Mesodermal cell (in vitro differentiated cells): ENCODE data around the gene STK4.

Source experiments
- H3K27ac ChIP-seq: 2 replicates; pipeline ENCODE4 v1.7.0; 2013; ENCODE audit warnings: mild to moderate bottlenecking, low read depth, low read length, moderate library complexity; ENCODE audit not compliant: severe bottlenecking
- H3K36me3 ChIP-seq: 2 replicates; pipeline ENCODE4 v1.7.1; 2013; ENCODE audit warnings: mild to moderate bottlenecking, low read length, moderate library complexity; ENCODE audit not compliant: control insufficient read depth, insufficient read depth
- H3K4me1 ChIP-seq: one replicate; pipeline ENCODE4 v1.7.1; 2013; ENCODE audit warnings: mild to moderate bottlenecking, low read length; ENCODE audit not compliant: insufficient read depth, control insufficient read depth, poor library complexity, severe bottlenecking
- H3K4me3 ChIP-seq: 2 replicates; pipeline ENCODE4 v1.7.0; 2013; ENCODE audit warnings: low read length, control low read depth, mild to moderate bottlenecking; ENCODE audit not compliant: insufficient read depth, poor library complexity, severe bottlenecking; ENCODE audit errors: extremely low read depth
- H3K9me3 ChIP-seq: 2 replicates; pipeline ENCODE4 v1.7.1; 2013; ENCODE audit warnings: mild to moderate bottlenecking, low read length, moderate library complexity; ENCODE audit not compliant: control insufficient read depth
- WGBS, 2 experiments: methylation state at CpG; one replicate each; pipeline ENCODE4 v1.1.5; 2013; ENCODE audit warnings: missing lambda C conversion rate in 2 of 2; ENCODE audit not compliant: insufficient coverage in 2 of 2; 5-methylcytosine and 5-hydroxymethylcytosine counted together

Gene STK4

DNA sequence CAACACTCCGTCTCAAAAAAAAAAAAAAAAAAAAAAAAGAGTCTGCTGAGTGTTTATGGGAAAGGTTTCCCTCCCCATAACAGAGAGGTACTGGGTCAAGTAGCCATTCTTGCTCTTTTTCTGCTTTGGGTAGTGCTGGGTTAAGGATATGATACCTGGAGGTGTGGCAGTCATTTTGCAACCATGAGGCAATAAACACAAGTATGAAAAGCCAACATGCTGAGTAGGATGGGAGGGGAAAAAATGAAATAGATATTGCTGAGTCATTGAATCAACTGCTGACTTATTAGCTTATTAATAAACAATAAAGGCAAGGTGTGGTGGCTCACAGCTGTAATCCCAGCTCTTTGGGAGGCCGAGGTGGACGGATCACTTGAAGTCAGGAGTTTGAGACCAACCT lies 3.8 kb upstream of the STK4 start:
- 80 to 100% methylated on average over 1 to 2 of the region's 3 CpGs for WGBS, 2 experiments
- peaks cover 22% of the 10 kb centered on the region for H3K4me1 ChIP-seq

DNA sequence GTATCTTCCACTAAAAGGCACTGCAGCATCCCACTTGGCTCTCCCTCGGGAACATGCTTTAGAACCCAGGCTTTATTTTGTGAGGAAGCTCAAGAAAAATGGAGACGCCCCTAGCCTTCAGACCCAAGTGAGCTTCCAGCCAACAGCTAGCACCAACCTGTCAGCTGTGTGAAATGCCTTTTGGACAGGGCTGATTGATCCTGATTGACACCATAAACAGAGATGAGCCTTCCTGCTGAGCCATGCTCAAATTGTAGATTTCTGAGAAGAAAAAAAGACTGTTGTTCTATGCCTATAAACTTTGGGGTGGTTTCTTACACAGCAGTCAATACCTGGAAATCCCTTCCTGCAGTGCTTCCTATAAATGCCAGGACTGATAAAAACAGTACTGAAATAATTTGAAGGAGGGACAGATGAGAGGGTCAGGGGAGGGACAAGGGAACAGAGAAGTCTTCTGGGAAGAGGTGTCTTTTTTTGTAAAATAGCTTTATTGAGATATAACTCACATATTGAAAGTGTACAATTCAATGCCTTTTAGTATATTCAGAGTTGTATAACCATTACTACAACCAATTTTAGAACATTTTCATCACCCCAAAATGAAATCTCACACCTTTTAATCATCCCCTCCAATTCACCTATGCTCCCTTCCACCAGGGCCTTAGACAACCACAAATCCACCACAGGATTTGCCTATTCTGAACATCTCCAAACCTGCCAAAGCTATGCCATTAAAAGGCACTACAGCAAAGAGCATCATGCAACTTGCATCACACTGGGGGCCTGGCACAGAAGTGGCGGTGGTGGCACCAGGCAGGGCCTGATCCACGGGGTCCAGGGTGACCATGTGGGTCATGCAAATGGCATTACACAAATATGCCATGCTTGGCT lies 2.7 kb upstream of the STK4 start:
- Histone ChIP-seq H3K27ac (no peak overlapping the region), H3K4me3 (no peak overlapping the region), H3K36me3 (peaks cover 4% of the 10 kb centered on the region), H3K4me1 (peaks cover 22% of the 10 kb centered on the region), H3K9me3 (peaks cover 7% of the 10 kb centered on the region)
- 92 to 93% methylated on average over 3 to 4 of the region's 4 CpGs for WGBS, 2 experiments

More for the DNA sequence above, 3.8 kb upstream of the STK4 start:
- H3K9me3 ChIP-seq = peaks cover 7% of the 10 kb centered on the region
- H3K27ac ChIP-seq = no peak overlapping the region
- peaks cover 15% of the 10 kb centered on the region for H3K36me3 ChIP-seq
- no peak overlapping the region for H3K4me3 ChIP-seq

DNA sequence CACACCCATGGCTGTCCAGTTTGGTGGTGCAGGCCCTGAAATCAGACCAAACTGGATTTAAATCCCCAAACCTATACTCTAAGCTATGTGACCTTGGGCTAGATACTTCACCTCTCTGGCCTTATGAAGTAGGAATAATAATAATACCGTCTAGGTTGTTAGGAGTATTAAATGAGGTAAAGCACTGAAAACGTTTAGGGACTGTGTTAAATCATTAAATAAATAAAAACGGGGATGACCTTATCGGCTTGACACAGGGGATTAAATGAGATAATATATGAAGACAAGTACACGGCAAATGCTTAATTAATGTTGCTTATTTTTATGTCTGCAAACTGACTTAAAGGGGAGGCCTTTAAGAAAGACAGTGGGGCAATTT lies 672 bp upstream of the STK4 start:
- peaks cover 7% of the 10 kb centered on the region for H3K9me3 ChIP-seq
- WGBS, 2 experiments = 79 to 80% methylated on average over 5 of the region's 5 CpGs
- peaks cover 27% of the 10 kb centered on the region for H3K4me1 ChIP-seq
- H3K4me3 ChIP-seq = peak overlapping the region; percentile 70
- H3K36me3 ChIP-seq = no peaks in the 10 kb centered on the region
- peak overlapping the region; percentile 48 for H3K27ac ChIP-seq

DNA sequence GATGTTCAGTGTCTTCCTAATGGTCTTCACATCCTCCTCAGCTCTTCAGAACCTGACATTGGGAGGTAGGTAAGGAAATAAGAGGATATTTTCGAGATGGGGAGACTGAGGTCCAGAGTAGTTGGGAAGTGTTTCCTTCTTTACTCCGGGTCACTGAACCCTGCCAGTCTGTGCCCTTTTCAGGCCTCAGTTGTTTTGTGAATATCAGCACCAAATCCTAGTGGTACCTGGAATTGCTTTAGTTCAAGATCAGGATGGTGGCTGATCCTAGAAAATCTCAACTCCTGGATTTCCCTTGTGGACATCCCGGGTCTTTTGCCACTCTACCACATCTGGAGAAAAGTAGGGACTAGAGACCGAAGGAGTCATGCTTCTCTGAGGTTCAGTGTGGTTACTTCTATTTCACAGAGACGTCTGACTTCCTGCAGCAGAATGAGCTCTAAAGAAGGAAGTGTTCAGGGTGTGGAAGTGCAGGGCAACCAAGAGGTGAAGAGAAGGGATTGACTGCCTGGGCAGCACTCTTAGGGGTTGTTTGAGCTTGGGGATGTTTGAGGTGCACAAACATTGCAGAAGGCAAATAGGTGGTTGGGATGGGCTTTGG lies 995 bp downstream of the STK4 start:
- Histone ChIP-seq H3K27ac (no peak overlapping the region), H3K4me3 (peak overlapping the region; percentile 70), H3K36me3 (peaks cover 9% of the 10 kb centered on the region), H3K4me1 (peaks cover 19% of the 10 kb centered on the region), H3K9me3 (peaks cover 7% of the 10 kb centered on the region)
- 57 to 58% methylated on average over 5 of the region's 5 CpGs for WGBS, 2 experiments

DNA sequence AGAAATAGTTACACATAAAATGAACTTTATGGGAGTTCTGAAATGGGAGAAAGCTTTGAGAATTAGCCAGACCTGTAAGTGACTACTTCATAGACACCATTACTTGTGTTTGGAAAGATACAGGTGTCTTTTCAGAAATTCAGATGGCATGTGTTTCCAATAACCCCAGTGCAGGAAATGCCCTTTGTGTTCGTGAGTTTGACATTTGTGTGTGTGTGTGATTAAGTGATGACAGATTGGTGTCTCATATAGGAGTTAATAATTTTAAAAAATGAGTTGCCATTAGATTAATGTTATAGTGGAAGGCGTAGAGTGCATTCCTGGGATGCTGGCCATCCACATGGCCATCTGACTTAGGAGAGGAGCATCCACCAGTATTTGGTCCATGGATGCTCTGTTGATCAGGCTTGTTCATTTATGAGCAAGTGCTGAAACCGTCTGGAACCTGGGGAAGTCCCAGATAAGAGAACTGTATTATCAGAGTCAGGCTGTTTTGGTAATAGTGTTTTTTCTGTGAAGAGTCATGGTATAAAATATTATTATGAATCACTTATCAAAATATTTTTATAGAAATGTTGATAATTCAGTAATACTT lies 3.1 kb downstream of the STK4 start:
- no peak overlapping the region for H3K4me3 ChIP-seq
- H3K27ac ChIP-seq = no peak overlapping the region
- peaks cover 29% of the 10 kb centered on the region for H3K36me3 ChIP-seq
- peaks cover 19% of the 10 kb centered on the region for H3K4me1 ChIP-seq
- no peaks in the 10 kb centered on the region for H3K9me3 ChIP-seq
- 94 to 96% methylated on average over 2 of the region's 3 CpGs for WGBS, 2 experiments

DNA sequence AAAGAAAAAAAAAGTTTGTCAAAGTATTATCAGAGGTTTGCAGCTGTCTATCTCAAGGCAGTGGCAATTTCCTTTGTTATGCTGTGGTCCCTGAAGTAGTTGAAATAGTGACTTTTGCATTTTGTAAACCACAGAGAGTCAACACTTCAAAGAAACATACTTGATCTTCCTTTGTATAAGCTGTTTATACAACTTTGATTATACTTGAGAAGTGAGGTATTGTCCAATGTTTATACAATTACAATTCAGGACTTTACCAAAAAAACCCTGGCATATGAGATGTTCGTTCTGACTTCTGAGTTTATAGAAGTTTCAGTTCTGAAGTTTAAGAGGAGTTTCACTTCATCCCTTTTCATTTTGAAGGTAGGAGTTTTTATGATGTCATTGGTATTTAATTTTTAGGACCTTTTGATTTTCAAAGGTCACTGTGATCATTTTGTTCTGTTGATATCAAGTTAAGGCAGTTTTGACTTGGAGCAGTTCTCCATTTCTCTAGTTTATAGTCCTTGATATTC lies 4.0 kb downstream of the STK4 start:
- no CpG with 5 or more reads among the region's 1 CpG for whole genome bisulfite sequencing, 2 experiments

DNA sequence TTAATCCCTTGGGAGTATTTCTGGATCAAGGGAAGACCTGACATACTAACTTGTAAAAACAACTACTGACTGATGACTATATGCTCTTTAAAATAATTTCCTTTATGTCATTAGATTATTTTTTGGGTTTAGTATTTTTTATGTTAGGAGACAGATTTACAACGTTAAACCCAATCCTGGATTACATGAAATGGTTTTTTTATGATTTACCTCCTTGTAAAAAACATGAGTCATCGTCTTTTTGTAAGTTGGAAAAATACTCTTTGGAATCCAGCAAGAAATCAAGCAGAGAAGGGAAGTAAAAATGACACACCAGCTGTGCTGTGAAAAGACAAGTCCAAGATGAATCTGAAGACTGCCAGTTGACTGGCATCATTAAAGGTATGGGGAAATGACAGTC lies 6.7 kb downstream of the STK4 start:
- 100% methylated on average over 1 of the region's 2 CpGs for WGBS, 2 experiments
- Histone ChIP-seq H3K9me3 (no peaks in the 10 kb centered on the region), H3K36me3 (peaks cover 52% of the 10 kb centered on the region), H3K27ac (no peak overlapping the region), H3K4me3 (no peak overlapping the region), H3K4me1 (peaks cover 16% of the 10 kb centered on the region)

More for the DNA sequence above, 4.0 kb downstream of the STK4 start:
- no peak overlapping the region for H3K4me3 ChIP-seq
- H3K4me1 ChIP-seq = peaks cover 19% of the 10 kb centered on the region
- no peak overlapping the region for H3K27ac ChIP-seq
- H3K36me3 ChIP-seq = peaks cover 38% of the 10 kb centered on the region
- H3K9me3 ChIP-seq = no peaks in the 10 kb centered on the region

DNA sequence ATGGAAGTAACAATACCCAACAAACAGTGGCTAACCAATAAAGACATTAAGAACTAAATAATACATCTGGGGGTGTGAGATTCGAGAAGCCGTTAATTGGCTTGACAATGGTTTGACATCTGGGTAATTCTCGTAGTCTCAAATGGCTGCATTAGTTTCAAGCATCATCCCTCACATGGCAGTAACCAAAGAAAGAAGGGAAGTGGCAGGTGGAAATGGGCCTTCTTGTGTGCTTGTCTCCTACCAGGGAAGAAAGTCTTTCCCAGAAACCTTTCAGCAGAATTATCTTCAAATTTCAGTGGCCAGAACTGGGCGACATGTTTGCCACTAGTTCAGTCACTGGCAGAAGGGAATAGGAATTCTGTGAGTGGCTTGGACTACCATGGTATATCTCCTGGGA lies 10.4 kb downstream of the STK4 start:
- peaks cover 78% of the 10 kb centered on the region for H3K36me3 ChIP-seq
- no peak overlapping the region for H3K27ac ChIP-seq
- no peaks in the 10 kb centered on the region for H3K9me3 ChIP-seq
- H3K4me1 ChIP-seq = peaks cover 10% of the 10 kb centered on the region
- WGBS, 2 experiments = 87 to 90% methylated on average over 2 to 3 of the region's 4 CpGs
- no peak overlapping the region for H3K4me3 ChIP-seq

DNA sequence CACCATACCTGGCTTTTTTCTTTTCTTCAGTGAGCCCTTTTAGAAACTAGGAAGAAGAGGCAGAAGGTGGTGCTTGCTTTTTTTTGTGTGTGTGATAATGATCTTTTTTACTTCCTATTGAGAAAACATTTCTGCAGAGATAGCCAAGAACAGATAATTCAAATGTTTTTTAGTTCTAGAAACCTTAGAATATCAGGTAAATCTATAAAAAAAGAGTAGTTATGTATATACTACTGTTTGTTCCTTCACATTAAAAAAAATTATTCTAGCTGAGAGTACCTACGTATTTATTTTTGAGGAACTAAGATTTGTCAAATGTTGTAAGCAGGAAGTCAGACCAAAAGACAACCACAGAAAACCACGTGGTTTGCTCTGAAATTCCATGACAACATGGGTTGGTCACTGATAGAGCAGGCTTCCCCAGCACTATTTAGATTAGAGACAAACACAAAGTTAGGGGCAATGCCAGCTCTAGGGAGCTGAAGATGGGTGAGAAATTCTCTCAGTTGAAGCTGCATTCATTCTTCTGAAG lies 12.8 kb downstream of the STK4 start:
- Histone ChIP-seq H3K4me3 (no peak overlapping the region), H3K9me3 (no peaks in the 10 kb centered on the region), H3K4me1 (peaks cover 10% of the 10 kb centered on the region), H3K27ac (peak overlapping the region; percentile 13), H3K36me3 (peaks cover 75% of the 10 kb centered on the region)
- WGBS, 2 experiments = 86 to 100% methylated on average over 1 of the region's 2 CpGs

DNA sequence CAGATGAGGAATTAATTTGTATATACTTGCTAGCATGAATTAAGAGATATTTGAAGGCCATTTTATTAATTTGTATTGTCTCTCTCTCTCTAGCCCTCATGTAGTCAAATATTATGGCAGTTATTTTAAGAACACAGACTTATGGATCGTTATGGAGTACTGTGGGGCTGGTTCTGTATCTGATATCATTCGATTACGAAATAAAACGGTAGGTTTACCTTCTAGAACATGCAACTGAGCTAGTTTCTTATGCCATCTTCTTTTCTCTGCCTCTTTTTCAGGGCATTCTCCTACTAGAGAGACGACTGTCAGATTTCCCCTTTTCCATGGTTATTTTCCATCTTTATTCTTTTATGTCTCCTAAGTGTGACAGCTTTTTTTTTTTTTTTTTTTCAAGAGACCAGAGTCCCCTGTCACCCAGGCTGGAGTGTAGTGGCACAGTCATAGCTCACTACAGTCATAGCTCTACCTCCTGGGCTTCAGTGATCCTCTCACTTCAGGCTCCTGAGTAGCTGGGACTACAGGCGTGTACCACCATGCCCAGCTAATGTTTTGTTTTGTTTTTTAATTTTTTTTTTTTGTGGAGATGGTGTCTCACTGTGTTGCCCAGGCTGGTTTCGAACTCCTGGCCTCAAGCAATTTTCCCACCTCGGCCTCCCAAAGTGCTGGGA lies 15.6 kb downstream of the STK4 start:
- Histone ChIP-seq H3K4me3 (no peak overlapping the region), H3K9me3 (no peaks in the 10 kb centered on the region), H3K4me1 (peaks cover 10% of the 10 kb centered on the region), H3K27ac (no peak overlapping the region), H3K36me3 (peaks cover 79% of the 10 kb centered on the region)
- 93 to 95% methylated on average over 5 to 6 of the region's 8 CpGs for WGBS, 2 experiments
